Activated CD4-positive, CD25-positive, alpha-beta regulatory T cell treated with anti-CD3 and anti-CD28 coated beads, Interleukin-2, amount 50 U/mL, for 16 hours (primary cell): ENCODE data around the gene RBM6.
"Not testable (repeated sequence)": the region's sequence is repeated elsewhere in the genome, so short reads cannot be mapped to it uniquely, and the experiment has no call there.

Experiments used
- DNase-seq: peaks from one replicate; pipeline ENCODE4 v3.0.0-alpha.2; 2020; ENCODE audit warnings: low read depth, low spot score

Gene RBM6

DNA sequence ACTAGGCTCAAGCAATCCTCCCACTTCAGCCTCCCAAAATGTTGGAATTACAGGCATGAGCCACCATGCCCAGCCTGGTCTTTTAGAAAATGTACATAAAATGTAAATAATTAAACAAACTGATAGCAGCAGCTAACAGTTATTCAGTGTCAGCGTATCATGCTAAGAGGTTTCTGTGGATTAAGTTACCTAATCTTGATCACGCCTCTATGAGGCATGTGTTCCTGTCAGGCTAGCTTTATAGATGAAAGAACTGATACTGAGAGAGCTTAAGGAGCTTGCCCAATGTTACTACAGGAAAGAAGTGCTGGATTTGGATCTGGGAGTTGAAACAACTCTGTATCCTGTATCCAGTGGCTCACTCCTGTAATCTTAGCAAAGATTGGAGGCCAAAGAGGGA, 25.0 kb upstream of the RBM6 start:
- no peak for DNase-seq

DNA sequence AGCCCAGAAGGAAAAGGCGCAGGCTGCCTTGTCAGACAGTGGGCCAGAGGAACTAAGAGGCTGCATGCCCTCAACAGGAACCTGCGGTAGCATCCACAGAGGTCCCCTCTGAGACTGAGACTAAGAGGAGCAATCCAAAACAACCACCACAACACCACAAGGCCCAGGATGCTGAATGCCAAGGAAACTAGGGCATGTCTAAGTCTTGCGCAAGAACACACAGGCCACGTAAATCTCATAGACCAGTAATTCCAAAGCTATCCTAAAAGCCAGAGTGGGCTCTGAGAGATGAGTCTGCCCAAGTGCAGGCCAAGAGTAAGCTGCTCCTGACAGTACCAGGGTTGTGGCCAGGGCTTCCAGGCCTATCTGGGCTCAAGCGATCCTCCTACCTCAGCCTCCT, 23.3 kb upstream of the RBM6 start:
- DNase-seq = no peak

GRCh38 chr3:49917806-49918590, 22.0 kb upstream of the RBM6 start:
- not testable (repeated sequence) for DNase-seq

- no peak for DNase-seq
Observed at GRCh38 chr3:49924683-49925082, 15.3 kb upstream of the RBM6 start.

DNA sequence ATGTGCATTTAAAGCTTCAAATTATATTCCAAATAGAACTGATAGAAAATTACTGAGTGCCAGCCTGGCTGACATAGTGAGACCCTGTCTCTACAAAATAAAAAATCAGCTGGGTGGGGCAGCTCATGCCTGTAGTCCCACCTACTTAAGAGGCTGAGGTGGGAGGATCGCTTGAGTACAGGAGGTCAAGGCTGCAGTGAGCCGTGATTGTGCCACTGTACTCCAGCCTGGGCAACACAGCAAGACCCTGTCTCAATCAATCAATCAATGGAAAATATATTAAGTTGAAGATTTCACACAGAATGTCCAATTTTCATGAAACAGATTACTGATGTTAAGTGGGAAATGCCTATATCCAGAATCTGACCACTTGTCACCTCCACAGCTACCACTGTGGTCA, 14.5 kb upstream of the RBM6 start:
- DNase-seq = no peak

GRCh38 chr3:49926117-49926728, 13.7 kb upstream of the RBM6 start:
- no peak for DNase-seq

DNA sequence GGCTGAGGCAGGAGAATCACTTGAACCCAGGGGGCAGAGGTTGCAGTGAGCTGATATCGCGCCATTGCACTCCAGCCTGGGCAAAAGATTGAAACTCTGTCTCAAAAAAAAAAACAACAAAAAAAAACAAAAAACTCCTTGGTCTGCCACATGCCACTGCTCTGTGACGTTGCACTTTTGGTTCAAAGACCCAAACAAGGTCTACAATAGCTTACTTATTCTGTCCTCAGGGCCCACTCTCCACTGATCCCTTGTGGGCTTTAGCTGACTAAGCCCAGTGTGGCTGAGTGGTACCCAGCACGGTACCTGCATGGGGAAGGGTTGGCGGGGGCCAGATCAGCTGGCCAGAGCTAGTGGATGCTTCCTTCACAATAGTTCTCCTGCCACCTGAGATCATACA, 12.2 kb upstream of the RBM6 start:
- no peak for DNase-seq

DNA sequence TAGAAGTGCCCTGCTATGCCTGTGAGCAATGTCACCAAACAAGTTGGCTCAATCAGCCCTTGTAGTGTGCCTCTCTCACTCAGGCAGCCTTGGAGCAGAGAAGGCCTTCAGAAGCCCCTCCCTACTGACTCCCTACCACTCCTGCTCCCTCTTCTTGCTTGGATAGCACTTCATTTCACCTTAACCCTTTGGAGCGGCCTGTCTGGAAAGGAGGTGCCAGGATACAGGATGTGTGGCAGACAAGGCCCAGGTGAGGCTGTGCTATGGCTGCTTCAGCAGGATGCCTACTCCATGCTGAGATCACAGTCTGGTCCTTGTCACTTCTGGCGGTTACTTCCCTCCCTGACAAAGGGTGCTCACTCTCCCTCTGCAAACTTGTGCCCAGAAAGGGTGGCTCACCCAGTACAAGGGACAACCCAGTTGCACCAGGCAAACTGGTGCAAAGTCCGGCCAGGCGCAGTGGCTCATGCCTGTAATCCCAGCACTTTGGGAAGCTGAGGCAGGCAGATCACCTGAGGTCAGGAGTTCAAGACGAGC, 11.4 kb upstream of the RBM6 start:
- no peak for DNase-seq

- peak; percentile 70 for DNase-seq
Observed at GRCh38 chr3:49929291-49930167, 10.4 kb upstream of the RBM6 start, which contains the start of gene MON1A. TSS of gene MON1A (minus strand) at chr3:49929811. CDS start at chr3:49913346, 16,465 bp downstream.

DNA sequence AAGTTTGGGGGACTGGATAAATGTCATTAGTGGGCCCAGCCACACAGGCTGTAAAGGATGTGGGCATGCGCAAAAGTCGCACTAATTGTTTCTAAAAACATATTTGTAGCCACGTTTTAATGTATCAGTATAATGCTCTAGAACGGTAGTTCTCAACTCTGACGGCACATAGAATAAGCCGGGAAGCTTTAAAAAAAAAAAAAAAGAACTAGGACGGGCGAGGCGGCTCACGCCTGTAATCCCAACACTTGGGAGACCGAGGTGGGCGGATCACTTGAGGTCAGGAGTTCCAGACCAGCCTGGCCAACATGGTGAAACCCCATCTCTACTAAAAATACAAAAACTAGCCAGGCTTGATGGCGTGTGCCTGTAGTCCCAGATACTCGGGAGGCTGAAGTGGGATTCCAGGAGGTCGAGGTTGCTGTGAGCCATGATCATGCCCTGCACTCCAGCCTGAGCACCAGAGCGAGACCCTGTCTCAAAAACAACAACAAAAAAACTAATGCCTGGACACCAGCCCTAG, 9.7 kb upstream of the RBM6 start:
- no peak for DNase-seq

DNA sequence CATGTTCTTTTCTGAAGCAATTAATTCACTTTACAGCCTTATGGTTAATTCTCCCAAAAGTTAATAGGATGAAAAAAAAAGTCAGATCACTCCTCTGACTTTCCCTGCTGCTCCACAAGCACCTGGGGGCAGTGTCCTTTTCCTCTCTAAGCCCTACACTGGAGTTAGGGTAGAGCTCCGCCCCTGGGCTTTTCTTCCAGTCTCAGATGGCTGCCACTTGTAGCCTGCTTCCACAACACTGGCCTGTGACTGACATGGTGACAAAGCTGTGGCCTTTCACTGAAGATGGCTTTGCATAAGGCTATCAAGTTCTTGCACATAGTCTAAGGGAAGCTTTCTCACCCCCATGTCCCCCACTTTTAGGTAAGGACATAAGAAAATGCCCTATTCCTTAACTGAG, 9.0 kb upstream of the RBM6 start:
- DNase-seq = no peak

DNA sequence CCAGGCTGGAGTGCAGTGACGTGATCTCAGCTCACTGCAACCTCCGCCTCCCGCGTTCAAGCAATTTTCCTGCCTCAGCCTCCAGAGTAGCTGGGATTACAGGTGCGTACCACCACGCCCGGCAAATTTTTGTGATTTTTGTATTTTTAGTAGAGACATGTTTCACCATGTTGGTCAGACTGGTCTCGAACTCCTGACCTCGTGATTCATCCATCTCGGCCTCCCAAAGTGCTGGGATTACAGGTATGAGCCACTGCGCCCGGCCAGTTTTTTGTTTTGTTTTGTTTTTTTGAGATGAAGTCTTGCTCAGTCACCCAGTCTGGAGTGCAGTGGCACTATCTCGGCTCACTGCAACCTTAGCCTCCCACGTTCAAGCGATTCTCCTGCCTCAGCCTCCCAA, 7.7 kb upstream of the RBM6 start:
- DNase-seq = not testable (repeated sequence)

DNA sequence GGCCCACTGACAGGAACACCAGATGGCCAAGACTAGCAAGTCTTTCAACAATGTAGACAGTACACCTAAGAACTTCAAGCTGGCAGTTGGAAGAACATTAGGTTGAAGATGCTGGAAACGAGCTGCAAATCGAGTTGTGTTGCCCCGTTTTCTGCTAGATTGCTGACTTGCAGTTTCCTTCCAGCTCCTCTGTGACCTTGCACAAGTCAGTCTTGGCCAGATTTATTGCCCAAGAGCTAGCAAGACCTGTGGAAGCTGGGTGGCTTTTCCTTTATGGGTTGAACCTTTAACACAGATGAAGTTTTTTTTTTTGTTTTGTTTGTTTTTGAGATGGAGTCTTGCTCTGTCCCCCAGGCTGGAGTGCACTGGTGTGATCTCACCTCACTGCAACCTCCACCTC, 2.9 kb upstream of the RBM6 start:
- DNase-seq = no peak

DNA sequence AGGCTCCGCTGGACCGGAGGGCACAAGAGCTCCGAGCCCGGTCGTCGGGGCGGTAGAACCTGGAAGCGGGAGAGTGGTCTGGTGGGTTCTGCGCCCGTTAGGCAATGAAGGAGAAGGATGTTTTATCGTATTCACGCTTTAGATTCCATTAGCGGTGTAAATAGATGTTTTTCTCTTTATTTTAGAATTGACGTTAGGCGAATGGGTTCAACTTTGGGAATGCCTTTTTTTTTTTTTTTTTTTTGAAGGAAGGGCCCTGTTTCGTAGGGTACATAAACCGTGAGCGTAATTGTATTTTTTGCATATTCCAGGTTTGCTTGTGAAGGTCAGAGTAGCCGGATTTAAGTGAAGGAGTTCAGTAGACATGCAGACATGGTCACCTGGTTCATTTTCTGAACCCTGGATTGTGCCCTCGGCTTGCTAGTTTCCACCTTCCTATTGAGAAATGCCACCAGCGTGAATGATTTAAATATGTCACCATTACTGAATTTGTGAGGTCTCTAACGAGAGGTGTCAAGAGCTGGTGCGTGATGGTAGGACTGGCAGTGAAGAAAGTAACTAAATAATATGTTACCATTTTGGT, 808 bp downstream of the RBM6 start:
- no peak for DNase-seq

- no peak for DNase-seq
Observed at GRCh38 chr3:49942651-49943050, 2.7 kb downstream of the RBM6 start.

DNA sequence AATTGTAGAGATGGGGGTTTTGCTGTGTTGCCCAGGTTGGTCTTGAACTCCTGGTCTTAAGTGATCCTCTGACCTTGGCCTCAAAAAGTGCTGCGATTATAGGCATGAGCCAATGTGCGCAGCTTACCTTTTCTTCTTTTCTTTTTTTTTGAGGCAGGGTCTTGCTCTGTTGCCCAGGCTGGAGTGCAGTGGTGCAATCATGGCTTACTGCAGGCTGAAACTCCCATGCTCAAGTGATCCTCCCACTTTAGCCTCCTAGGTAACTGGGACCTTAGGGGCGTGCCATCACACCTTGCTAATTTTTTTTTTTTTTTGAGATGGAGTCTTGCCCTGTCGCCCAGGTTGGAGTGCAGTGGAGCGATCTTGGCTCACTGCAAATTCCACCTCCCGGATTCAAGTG, 13.0 kb downstream of the RBM6 start:
- DNase-seq = no peak

DNA sequence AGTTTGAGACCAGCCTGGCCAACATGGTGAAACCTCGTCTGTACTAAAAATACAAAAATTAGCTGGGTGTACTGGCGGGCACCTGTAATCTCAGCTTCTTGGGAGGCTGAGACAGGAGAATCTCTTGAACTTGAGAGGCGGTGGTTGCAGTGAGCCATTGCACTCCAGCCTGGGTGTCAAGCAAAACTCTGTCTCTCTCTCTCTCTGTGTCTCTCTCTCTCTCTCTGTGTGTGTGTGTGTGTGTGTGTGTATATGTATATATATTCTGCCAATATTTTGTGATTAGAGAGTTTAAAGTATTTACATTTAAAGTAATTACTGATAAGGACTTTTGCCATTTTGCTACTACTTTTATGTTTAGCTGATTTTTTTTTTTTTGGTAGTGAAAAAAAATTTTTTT, 15.7 kb downstream of the RBM6 start:
- DNase-seq = no peak

DNA sequence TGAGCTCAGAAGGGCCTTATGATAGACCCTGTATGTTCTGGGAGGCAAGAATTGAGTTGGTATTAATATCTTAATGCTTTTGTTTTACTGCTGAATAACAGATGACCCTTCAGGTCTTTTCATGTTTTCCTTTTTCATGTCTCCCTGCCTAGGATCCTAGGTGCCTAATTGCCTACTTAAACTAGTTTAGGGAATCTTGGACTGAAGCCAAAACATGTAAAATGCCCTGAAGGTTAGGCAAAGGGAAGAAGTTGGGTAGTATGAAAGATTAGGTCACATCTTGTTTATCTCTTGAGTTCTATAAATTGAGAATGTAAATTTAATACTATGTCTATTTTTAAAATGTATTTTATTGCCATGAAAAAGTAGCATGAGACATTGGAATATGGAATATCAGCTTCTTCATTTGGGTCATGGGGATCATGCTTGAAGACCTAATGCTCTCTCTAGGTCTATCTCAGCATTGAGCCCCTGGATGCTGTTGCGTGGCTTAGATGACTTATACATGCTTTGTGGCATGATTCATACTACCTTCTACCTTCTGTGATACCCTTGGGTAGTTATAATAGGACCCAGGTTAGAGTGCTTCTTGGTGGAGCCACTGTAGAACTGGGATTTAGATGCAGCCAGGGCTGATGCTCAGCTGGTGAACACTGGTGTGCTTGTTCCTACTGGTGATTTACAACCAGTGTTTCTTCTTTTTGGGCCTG, 26.4 kb downstream of the RBM6 start:
- no peak for DNase-seq

GRCh38 chr3:49967291-49967690, 27.3 kb downstream of the RBM6 start:
- no peak for DNase-seq

- no peak for DNase-seq
Observed at GRCh38 chr3:49968346-49968745, 28.4 kb downstream of the RBM6 start.

- no peak for DNase-seq
Observed at GRCh38 chr3:49972656-49973055, 32.7 kb downstream of the RBM6 start.
